ENCODE measurements around the gene LCN15.

The LCN15 gene

GRCh38 chr9:136754059-136754572 lies 10.2 kb downstream of the LCN15 start:
- DNase-seq: no peak

- DNase-seq: no peak
Measured at GRCh38 chr9:136753371-136754058, 10.8 kb downstream of the LCN15 start.

GRCh38 chr9:136751814-136752213 lies 12.5 kb downstream of the LCN15 start:
- no peak for DNase-seq

- no peak for DNase-seq
Measured at GRCh38 chr9:136751244-136751643, 13.1 kb downstream of the LCN15 start.

GRCh38 chr9:136750526-136750925 lies 13.8 kb downstream of the LCN15 start:
- DNase-seq: no peak

- DNase-seq: no peak
Measured at GRCh38 chr9:136748666-136749611, 15.4 kb downstream of the LCN15 start.

- DNase-seq: no peak
Measured at GRCh38 chr9:136748201-136748600, 16.1 kb downstream of the LCN15 start, which contains the start of gene LCN6. Gene LCN6, minus strand, starts transcription at chr9:136748525. Its CDS starts 42 bp downstream, at chr9:136748483.

GRCh38 chr9:136747161-136748060 lies 16.9 kb downstream of the LCN15 start:
- no peak for DNase-seq

- no peak for DNase-seq
Measured at GRCh38 chr9:136746621-136747020, 17.7 kb downstream of the LCN15 start.

GRCh38 chr9:136746155-136746490 lies 18.2 kb downstream of the LCN15 start:
- DNase-seq: no peak

- no peak for DNase-seq
Measured at GRCh38 chr9:136745389-136746154, 18.7 kb downstream of the LCN15 start.

- DNase-seq: no peak
Measured at GRCh38 chr9:136744773-136745172, 19.5 kb downstream of the LCN15 start.

GRCh38 chr9:136743639-136744211 lies 20.6 kb downstream of the LCN15 start:
- no peak for DNase-seq

- DNase-seq: no peak
Measured at GRCh38 chr9:136742591-136743391, 21.5 kb downstream of the LCN15 start, which contains the start of gene LCN10. Gene LCN10, minus strand, starts transcription at chr9:136742940. Its CDS starts 37 bp downstream, at chr9:136742903.

GRCh38 chr9:136741883-136742571 lies 22.3 kb downstream of the LCN15 start:
- peak; percentile 30 for DNase-seq

GRCh38 chr9:136740971-136741882 lies 23.1 kb downstream of the LCN15 start:
- DNase-seq: no peak

- DNase-seq: no peak
Measured at GRCh38 chr9:136740491-136740890, 23.8 kb downstream of the LCN15 start.

GRCh38 chr9:136740069-136740468 lies 24.2 kb downstream of the LCN15 start:
- no peak for DNase-seq

- DNase-seq: no peak
Measured at GRCh38 chr9:136739509-136739908, 24.8 kb downstream of the LCN15 start.

Measured in activated T-cell treated with anti-CD3 and anti-CD28 coated beads for 4 hours (primary cell).